NCI-H1105 treated with DMSO at 0.1 percent for 48 hours (cell line): Measurements from ENCODE around the gene PLCD3.
A peak's percentile ranks its signal among the peaks of the same experiment; 100 is the strongest.
"Not testable (repeated sequence)": the region's sequence is repeated elsewhere in the genome, so short reads cannot be mapped to it uniquely, and the experiment has no call there.

Experiments
- DNase-seq: peaks from one replicate; lab custom pipeline; 2025; lab: John Stamatoyannopoulos, UW

Gene PLCD3

GRCh38 chr17:45132572-45133463 lies 503 bp upstream of the PLCD3 start:
- DNase-seq: peak; percentile 43

- DNase-seq: no peak
Observed at GRCh38 chr17:45131616-45132319, 547 bp downstream of the PLCD3 start.

- no peak for DNase-seq
Observed at GRCh38 chr17:45130681-45131615, 1.4 kb downstream of the PLCD3 start.

GRCh38 chr17:45129940-45130680 lies 2.2 kb downstream of the PLCD3 start:
- DNase-seq: no peak

GRCh38 chr17:45129426-45129939 lies 2.8 kb downstream of the PLCD3 start:
- DNase-seq: no peak

GRCh38 chr17:45128989-45129388 lies 3.3 kb downstream of the PLCD3 start:
- DNase-seq: no peak

- DNase-seq: no peak
Observed at GRCh38 chr17:45128331-45128730, 4.0 kb downstream of the PLCD3 start.

- DNase-seq: no peak
Observed at GRCh38 chr17:45127548-45128300, 4.6 kb downstream of the PLCD3 start.

GRCh38 chr17:45127207-45127547 lies 5.1 kb downstream of the PLCD3 start:
- no peak for DNase-seq

GRCh38 chr17:45125509-45125908 lies 6.8 kb downstream of the PLCD3 start:
- no peak for DNase-seq

- not testable (repeated sequence) for DNase-seq
Observed at GRCh38 chr17:45124797-45125122, 7.6 kb downstream of the PLCD3 start.

GRCh38 chr17:45123930-45124796 lies 8.2 kb downstream of the PLCD3 start:
- no peak for DNase-seq

GRCh38 chr17:45123076-45123770 lies 9.1 kb downstream of the PLCD3 start:
- DNase-seq: no peak

- no peak for DNase-seq
Observed at GRCh38 chr17:45121055-45121454, 11.3 kb downstream of the PLCD3 start.

GRCh38 chr17:45120558-45120957 lies 11.8 kb downstream of the PLCD3 start:
- DNase-seq: no peak

- DNase-seq: no peak
Observed at GRCh38 chr17:45119964-45120363, 12.4 kb downstream of the PLCD3 start.

GRCh38 chr17:45118691-45119090 lies 13.6 kb downstream of the PLCD3 start:
- DNase-seq: no peak

GRCh38 chr17:45117848-45118646 lies 14.3 kb downstream of the PLCD3 start:
- DNase-seq: no peak
